NCI-H1105 treated with DMSO at 0.1 percent for 48 hours (cell line): ENCODE measurements around the gene CTNNBL1.

Source experiments
- DNase-seq: peaks from one replicate; lab custom pipeline; 2025; lab: John Stamatoyannopoulos, UW

The CTNNBL1 gene

DNA sequence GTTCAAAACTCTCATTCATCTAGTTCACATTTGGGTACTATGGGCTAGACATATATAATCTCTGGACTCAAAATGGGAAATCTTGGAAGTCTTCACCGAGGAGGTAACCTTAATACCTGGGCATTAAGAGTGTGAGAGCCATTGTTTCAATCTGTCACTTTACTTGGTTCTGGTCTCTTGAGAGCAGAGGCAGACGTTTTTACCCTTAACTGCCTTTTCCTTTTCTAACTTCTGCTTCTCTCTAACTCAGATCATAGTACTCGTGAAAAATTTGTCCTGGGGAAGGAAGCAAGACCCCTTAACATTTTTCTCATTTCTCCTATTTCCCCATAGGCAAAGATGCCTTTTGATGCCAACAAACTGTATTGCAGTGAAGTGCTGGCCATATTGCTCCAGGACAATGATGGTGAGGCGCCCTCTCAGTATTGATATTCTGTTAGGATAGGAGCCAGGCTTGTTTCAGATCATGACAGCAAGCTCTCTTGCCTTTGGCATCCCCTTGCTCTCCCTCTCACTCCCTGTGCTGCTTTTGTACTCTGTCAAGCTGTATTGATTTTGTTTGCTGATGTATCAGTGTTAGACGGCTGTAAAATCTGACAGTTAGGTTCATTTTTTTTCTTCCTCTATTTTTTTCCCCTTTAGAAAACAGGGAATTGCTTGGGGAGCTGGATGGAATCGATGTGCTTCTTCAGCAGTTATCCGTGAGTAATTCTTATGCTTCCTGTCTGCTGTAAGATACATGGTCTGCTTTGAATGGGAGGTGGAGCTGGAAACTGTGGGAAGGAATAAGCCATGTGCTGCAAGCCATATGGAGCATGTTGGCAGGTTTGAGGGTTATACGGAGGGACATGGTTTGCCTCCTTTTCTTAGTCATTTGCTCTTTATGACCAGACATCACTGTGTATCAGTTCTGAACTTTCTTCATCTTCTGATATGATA, 83.5 kb downstream of the CTNNBL1 start:
- DNase-seq: no peak

DNA sequence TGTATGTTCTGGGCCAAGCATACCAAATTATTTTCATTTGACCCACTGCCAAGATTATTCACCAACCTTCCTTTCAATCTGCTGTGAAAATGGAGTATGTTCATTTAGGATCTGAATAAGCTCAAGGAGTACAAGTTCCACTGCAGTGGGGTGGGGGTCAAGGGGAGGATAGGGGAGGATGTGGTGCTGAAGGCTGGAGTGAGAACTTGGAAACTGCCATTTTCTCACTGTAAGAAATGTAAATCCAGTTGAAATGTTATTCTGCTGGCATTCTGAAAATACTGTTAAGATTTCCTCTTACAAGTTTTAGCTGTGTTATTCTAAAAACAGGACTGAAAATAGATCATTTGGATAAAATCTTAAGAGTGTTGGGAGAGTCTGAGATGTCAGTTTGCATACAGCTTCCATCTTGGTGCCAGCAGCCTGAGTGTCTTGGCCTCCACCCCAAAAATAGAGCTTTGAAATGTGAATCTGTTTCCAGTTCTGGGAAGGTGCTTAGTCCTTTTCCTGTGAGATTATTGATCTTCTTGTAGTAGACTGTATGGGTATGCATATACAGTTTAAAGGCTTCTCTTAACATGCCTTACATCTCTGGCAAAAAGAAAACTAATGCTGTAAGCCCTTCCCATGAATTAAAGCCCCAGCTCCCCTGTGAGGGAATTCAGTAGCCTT, 84.3 kb downstream of the CTNNBL1 start:
- no peak for DNase-seq

DNA sequence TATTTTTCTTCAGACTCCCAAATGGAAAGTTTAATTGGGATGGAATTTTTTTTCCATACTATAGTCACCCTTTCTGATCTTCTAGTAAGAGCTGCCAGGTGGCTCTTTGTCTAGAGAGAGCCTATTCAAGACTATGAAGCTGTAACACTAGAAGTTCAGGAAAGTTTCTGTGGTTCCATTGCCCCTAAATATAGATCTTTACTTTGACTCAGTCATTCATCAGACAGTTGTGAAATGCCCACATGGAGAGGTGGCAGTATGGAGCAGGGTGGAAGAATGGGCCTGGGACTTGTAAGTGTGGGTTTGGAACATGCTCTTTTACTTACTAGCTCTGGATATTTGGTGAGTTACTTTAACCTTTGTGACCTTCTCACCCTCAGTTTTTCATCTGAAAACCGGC, 87.8 kb downstream of the CTNNBL1 start:
- DNase-seq: no peak

DNA sequence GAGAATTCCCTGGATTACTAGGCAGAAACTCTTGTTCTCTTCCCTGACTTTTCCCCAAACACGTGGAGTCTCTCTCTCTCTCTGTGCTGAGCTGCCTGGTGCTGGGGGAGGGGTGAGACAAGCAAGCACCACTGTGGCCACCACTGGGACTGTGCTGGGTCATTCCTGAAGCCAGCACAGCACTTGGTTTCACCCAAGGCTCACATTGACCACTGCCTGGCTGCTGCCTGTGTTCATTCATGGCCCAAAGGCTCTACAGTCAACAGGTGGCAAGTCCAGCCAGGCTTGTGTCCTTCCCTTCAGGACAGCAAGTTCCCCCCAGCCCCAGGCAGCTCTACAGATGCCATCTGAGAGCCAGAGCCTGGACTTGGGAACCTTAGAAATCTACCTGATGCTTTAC, 92.2 kb downstream of the CTNNBL1 start:
- DNase-seq: no peak

DNA sequence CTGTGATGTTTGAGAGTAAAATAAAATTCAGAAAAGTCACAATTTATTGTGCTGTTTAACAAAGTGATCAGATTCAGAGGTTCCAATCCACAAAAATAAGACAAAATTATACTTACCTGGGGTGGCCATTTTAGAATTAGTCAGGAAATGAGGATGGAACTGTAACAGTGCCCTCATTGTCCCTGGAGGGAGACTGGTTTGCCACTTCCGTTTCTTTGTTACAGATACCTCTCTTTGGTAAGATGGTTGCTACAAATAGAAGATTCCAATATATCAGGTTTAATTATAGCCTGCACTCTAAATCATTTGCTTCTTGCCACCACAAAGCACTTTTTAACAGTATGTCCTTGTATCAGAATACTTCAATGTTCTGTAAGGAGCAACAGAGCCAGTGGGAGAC, 95.6 kb downstream of the CTNNBL1 start:
- no peak for DNase-seq

DNA sequence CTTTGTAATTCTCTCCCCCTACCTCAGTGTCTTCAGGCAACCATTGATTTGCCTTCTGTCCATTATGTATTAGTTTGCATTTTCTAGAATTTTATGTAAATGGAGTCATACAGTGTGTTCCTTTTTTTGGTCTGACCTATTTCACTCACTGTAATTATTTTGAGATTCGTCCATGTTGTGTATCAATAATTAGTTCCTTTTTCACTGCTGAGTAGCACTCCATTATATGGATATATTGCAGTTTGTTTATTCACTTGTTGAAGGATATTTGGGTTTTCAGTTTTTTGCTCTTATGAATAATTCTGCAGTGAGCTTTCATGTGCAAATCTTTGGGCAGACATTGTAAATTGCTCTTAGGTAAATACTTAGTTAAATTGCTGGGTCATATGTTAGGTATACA, 97.1 kb downstream of the CTNNBL1 start:
- no peak for DNase-seq

DNA sequence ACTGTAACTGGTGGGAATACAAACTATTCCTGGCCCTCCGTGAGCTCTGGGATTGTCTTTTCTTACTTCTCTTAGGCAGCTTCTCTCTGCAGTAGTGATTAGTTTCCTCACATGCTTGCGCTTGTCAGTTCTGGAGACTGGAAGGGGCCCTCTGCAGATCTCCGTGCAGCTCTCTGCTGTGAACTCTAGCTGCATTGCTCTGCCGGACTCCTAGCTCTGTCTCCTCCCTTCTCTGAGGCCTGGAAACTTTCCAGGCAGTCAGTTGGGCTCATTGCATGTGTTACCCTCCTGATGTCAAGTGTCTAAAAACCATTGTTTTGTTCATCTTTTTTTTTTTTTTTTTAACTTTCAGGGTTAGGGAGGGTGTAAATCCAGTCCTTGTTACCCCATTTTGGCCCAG, 102.3 kb downstream of the CTNNBL1 start:
- no peak for DNase-seq

DNA sequence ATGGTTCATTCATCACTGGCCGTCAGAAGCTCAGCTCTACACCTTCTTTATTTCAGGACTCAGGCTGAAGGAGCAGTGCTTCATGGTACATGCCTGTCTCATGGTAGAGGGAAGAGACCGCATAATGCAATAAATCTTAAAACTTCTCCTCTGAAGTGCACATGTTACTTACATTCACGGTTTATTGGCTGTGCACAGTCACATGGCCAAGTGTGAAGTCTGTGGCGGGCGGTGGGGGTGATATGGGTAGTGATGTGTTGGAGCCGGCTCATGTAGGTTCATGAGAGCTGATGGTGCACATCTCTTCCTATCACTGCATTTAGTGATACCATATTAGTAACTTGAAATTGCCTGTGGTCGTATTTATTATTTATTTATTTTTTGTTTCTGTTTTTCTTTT, 102.9 kb downstream of the CTNNBL1 start:
- no peak for DNase-seq

DNA sequence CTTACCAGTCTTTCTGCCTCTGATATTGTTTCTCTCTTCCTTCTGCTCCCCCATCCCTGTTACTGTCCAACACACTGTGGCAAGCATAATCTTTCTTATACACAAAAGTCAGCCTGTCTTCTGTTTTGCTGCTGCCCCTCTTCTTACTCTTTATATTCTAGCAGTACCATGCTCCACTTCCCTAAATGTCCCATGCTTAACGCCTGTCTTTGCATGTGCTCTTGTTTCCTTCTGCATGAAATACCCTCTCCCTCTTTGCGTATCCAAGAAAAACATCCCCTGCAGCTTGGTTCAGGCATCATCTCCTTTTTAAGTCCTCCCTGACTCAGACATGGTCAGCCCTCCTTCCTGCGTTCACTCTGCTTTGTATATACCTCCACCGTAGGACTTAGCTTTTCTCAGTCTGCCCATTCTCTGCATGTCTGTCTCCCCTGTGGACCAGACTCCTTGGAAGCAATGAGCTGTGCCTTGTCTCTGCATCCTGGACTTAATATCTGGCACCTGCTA, 103.9 kb downstream of the CTNNBL1 start:
- no peak for DNase-seq

DNA sequence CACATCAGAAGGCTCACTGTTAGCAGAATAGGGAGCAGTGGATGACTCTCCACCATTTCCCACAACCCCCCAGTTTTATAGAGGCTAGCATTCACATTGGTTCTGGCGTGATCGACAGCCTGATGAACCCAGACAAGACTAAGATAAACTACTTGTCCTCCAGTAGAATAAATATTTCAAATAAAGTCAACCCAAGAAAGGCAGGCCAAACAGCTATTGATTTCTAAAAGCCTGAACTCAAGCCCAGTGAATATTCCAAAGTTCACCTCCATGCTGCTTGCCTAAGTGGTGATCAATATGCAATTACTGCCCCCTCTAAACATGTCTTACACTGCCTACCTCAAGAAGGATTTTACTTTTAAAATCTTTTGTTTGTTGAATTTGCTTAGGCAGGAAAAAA, 104.5 kb downstream of the CTNNBL1 start:
- no peak for DNase-seq

DNA sequence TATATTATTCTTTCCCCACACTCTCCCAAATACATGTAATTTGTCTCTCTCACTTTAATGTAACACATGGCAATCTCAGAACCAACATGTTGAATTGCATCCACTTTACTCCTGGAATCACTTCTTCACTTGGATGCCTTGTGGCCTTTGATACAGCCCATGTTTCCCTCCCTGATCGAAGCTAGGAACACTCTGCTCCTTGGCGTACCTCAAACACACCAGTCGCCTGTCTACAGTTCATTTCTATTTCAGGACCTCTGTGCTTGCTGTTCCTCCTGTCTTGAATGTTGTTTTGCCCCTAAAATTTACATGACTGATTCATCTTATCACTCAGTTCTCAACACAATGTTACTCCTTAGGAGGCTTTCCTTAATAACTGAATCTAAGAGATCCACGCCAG, 106.8 kb downstream of the CTNNBL1 start:
- DNase-seq: no peak

DNA sequence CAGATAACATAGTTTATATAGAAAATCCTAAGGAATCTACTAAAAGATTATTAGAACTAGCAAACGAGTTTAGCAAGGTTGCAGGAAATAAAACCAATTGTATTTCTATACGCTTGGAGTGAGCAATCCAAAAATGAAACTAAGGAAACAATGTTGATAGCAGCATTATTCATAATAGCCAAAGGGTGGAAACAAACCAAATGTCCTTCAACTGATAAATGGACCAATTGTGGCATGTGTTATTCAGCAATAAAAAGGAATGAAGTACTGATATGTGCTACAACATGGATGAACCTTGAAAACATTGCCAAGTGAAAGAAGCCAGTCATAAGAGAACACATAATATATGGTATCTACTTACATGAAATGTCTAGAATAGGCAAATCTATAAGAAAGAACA, 108.1 kb downstream of the CTNNBL1 start:
- DNase-seq: no peak

DNA sequence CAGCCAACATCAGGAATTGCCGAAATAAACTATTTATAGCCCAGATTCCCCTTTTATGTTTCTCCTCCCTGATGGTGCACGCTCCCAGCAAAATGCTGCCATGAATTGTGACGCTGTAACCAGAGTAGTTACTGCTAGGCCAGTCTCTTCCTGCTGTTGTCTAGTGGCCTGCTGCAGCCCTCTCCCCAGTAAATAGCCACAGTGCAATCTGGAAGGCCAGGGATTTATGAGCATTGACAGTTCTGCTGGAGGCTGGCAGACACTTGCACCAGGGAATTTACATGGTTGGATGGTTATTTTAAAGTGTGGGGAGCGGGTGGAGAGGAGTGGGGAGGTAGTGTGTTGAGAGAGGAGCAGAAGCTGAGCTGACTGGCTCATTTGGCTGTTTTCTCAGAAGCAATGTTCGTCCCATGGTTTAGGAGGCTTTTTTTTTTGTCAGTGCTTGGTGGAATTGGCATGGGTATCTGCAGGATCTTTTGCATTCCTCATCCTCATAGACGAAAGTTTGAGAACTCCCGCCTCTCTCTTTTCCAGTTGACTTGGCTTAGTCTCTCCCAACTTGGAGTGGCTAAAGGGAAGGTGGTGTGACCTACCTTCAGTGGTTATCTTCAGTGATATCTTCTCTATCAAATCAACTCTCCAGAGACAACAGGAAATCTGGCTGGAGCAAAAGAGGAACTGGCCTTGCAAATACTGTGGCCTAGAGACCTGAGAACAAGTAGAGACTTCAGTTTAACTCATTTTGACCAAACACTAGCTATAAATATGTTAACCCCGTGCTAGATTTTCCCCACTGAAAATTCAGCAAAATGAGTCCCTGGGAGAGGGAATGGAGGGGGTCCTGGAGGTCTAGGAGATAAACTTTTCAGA, 109.8 kb downstream of the CTNNBL1 start:
- DNase-seq: no peak

DNA sequence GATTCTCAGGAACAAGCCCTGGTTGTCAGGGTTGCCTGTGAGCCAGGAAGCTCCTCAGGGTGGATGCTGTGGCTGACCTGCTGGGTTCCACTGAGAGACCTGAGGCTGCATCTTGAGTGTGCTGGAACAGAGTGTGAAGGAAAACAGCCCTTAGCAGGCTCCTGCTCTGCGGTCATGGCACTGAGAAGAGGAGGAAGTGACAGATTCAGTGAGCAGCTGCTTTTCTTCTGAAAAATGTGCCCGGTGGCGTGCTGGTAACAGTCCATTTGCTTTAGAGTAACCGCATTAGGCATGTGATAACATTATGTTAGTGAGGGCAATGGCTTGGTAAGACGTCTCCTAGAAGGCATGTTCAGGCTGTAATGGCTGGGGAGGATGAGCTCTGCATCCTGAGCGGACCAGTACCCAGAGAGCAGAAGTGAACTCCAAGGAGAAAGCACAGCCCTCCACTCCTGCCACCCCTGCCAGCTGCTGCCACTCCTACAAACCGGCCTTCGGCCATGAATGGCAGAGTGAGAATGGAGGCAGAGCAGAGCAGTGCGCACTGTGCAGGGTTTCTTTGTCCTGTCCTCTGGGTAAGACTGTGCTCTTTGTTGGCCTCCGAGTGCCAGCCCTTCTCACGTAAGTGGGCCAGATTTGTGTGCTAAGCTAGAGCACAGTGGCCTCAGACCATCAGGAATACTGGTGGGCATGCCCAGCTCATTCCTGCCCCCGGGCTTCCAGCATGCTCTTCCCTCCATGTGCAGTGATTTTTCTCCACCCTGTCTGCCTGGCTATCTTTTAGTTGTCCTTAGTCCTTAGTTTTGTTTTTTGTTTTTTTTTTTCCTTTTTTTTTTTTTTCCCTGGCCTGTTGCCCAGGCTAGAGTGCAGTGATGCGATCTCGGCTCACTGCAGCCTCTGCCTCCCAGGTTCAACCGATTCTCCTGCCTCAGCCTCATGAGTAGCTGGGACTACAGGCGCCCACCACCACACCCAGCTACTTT, 111.0 kb downstream of the CTNNBL1 start:
- DNase-seq: peak; percentile 16

DNA sequence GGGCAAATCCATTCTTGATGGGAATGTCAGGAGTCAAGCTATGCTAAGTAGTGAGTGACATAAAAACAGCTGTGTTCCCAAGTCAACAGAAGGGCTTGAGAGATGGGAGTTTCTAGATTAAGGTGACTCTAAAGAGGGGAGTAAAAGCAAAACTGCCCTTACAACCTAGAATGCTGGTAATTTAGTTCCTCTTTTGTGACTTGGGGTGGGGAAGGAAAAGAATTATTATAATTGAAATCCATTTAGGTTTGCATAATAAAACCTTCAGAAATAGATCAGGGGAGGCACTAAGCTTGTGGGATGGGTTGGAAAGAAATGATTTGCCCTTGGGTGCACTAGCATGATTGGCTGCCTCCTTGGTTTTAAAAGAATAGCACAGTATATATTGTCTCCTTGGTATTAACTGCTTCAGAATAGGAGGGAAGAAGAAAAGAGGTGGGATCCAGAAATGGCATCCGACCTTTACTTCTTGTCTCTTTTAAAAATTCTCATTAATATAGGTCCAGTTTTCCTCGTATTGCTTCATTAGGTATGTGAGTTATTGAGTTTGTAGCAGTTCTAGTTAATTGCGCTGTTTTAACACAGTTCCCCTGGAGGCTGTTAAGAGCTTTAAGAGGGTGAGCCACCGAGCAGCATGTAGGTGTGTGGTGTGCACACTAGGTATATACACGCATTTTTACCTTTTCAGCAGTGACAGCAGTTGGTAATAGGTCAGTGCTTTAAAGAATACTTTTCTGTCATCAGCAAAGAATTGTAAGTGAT, 113.8 kb downstream of the CTNNBL1 start:
- DNase-seq: no peak

DNA sequence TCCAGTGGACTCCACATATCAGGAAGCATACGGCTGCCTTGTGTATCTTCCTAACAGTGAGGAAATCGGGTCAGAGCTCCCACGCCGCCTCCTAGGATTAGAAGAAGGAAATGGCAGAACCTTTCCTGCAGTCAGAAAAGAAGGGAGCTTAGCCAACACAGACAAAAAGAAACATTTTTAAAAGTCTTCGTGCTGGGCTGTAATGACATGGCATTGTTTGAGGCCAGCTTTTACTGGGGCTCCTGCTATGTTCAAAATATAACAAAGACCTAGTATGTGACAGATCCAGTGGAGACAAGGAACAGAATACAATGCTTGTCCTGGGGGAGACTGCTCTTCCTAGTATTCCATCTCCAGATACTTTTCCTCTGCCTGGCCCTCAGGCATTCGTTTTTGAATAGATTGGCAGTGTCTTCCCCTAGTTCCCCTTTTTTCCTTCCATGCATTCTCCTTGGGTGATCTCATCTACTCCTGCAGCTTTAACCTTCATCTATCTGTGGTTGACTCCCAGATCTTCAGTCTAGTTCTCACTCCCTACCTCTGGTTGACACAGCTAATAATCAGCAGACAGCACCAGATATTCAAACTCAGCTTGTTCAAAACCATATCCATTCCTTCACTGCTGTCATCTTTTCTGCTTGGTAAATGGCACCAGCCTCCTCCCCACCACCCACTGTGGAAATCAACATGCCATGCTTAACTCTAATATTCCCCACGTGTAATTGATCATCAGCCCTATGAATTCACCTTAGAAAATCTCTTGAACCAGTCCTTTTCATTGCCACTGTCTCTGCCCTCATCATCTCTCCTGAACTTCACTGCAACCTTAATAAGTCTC, 114.6 kb downstream of the CTNNBL1 start:
- DNase-seq: no peak

DNA sequence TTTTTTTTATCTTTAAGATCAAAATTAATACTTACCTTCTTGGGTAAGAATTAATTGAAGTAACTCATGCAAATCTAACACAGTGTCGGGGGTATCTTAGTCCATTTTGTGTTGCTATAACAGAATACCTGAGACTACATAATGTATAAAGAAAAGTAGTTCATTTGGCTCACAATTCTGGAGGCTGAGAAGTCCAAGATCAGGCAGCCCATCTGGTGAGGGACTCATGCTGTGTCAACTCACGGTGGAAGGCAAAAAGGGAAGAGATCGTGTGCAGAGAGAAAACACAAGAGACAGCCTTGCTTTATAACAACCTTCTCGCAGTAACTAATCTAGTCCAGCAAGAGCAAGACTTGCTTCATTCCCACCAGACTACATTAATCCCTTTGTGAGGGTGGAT, 116.2 kb downstream of the CTNNBL1 start:
- DNase-seq: no peak

DNA sequence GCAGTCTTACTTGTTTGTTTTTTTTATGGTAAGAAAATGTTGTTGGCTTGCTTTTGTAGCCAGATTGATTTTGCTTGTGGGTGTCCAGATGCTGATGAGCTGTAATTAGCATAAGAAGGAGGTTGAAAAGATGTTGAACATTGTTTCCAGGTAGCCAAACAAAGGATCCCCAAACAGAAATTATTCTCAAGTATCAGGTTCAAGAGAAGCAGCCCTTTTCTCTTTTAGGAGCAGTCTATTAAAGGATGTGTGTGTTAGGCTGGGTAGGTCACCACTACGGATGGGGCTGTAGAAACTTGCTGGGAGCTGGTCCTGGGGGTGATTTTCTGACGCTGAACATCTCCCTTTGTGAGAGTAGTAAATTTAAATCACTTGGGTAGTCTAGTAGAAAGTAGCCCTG, 122.2 kb downstream of the CTNNBL1 start:
- DNase-seq: peak; percentile 85

DNA sequence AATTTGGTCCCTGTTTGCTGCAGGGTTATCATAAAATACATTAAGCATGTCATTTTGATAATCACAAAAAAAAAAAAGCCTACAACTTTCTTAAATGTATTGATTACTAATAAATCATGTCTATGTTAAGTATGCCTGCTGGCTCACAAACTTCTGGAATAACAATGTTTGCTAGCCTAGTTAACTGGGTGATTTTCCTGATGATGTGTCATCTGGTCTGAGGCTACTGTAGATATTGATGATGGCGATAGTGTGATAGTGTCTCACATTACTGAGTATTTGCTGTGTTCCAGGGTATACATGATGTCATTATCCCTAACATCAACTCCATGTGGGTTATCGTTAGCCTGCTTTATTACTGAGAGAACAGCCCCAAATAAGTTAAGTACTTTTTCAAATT, 122.9 kb downstream of the CTNNBL1 start:
- no peak for DNase-seq
